RKO (cell line): ENCODE data around the gene SULT4A1.
"Not testable (repeated sequence)": the region's sequence is repeated elsewhere in the genome, so short reads cannot be mapped to it uniquely, and the experiment has no call there.

Experiments used
- DNase-seq: peaks from one replicate; pipeline ENCODE4 v3.0.0-alpha.2; 2016; ENCODE audit warnings: low spot score

SULT4A1 gene

GRCh38 chr22:43862074-43862881 is at the start of gene SULT4A1:
Gene SULT4A1, minus strand, starts transcription at chr22:43862513. Its CDS starts 131 bp downstream, at chr22:43862382.
- no peak for DNase-seq

GRCh38 chr22:43911351-43911750 is 49.0 kb upstream of the SULT4A1 start:
- DNase-seq: no peak

GRCh38 chr22:43910178-43910695 is 47.9 kb upstream of the SULT4A1 start:
- no peak for DNase-seq

- no peak for DNase-seq
These were observed 47.4 kb upstream of the SULT4A1 start for GRCh38 chr22:43909708-43910107.

- no peak for DNase-seq
These were observed 43.4 kb upstream of the SULT4A1 start for GRCh38 chr22:43905681-43906080.

GRCh38 chr22:43904412-43904811 is 42.1 kb upstream of the SULT4A1 start:
- DNase-seq: not testable (repeated sequence)

- DNase-seq: not testable (repeated sequence)
These were observed 40.7 kb upstream of the SULT4A1 start for GRCh38 chr22:43903033-43903432.

- DNase-seq: peak; percentile 79
These were observed 39.8 kb upstream of the SULT4A1 start for GRCh38 chr22:43901976-43902643.

- DNase-seq: no peak
These were observed 37.9 kb upstream of the SULT4A1 start for GRCh38 chr22:43900206-43900605.

GRCh38 chr22:43897751-43898261 is 35.5 kb upstream of the SULT4A1 start:
- peak; percentile 20 for DNase-seq

- no peak for DNase-seq
These were observed 33.8 kb upstream of the SULT4A1 start for GRCh38 chr22:43895986-43896645.

- DNase-seq: no peak
These were observed 31.8 kb upstream of the SULT4A1 start for GRCh38 chr22:43894122-43894521.

GRCh38 chr22:43893266-43893665 is 31.0 kb upstream of the SULT4A1 start:
- no peak for DNase-seq

GRCh38 chr22:43892183-43892894 is 30.0 kb upstream of the SULT4A1 start:
- no peak for DNase-seq

GRCh38 chr22:43891360-43892182 is 29.3 kb upstream of the SULT4A1 start, which contains the start of gene PNPLA5:
Gene PNPLA5, minus strand, starts transcription at chr22:43892013. Its CDS starts 133 bp downstream, at chr22:43891880.
- DNase-seq: no peak

GRCh38 chr22:43890901-43891331 is 28.6 kb upstream of the SULT4A1 start:
- DNase-seq: no peak

- DNase-seq: peak; percentile 12
These were observed 27.5 kb upstream of the SULT4A1 start for GRCh38 chr22:43889860-43890253.

GRCh38 chr22:43889201-43889859 is 27.0 kb upstream of the SULT4A1 start:
- no peak for DNase-seq

GRCh38 chr22:43888740-43889139 is 26.4 kb upstream of the SULT4A1 start:
- no peak for DNase-seq

GRCh38 chr22:43887391-43887790 is 25.1 kb upstream of the SULT4A1 start:
- no peak for DNase-seq
